Panc1 (cell line): ENCODE measurements around the gene GATM. TPM values are rescaled to one million over a fixed set of nuclear protein-coding genes. Genes with fewer than 3 reads are reported as not detected.

ENCODE experiments used
- ATAC-seq: fragments of 200-7000 bp; cut with Tn5 transposase; 2 replicates; pipeline ENCODE4 v1.9.1; 2020; ENCODE audit warnings: mild to moderate bottlenecking, moderate library complexity
- BruUV-seq: library from RNA; stranded (reverse); fragments of 400-500 nt; replicated peaks from 2 replicates; lab custom pipeline; 2021; lab: Mats Ljungman, UMichigan
- CTCF ChIA-PET: fragments of 300-600 bp; sonication (Branson Sonifier 250); formaldehyde crosslinking; loops from one replicate; lab custom pipeline; 2022; ENCODE audit warnings: antibody characterized with exemption; lab: Charles Lee
- POLR2A ChIA-PET: fragments of 300-600 bp; sonication (Branson Sonifier 250); formaldehyde crosslinking; loops from one replicate; lab custom pipeline; 2022; ENCODE audit warnings: antibody characterized with exemption; lab: Charles Lee
- DNase-seq: peaks from one replicate; pipeline ENCODE4 v3.0.0-alpha.2; 2010; ENCODE audit warnings: low read depth, low spot score
- H3K27ac ChIP-seq: 2 replicates; pipeline ENCODE4 v1.5.1; 2011; ENCODE audit warnings: mild to moderate bottlenecking, low read length, inconsistent platforms
- H3K27me3 ChIP-seq: fragments of 200-500 bp; sonication (Bioruptor generic); 2 replicates; pipeline ENCODE4 v1.6.0; 2014; ENCODE audit warnings: low read length, inconsistent platforms; ENCODE audit not compliant: control insufficient read depth, insufficient read depth
- H3K36me3 ChIP-seq: fragments of 200-500 bp; sonication (Bioruptor generic); 2 replicates; pipeline ENCODE4 v1.5.1; 2014; ENCODE audit warnings: inconsistent platforms, mild to moderate bottlenecking, low read length, moderate library complexity; ENCODE audit not compliant: control insufficient read depth, insufficient read depth
- H3K4me1 ChIP-seq: 2 replicates; pipeline ENCODE4 v1.5.1; 2011; ENCODE audit warnings: inconsistent platforms, mild to moderate bottlenecking, low read length, moderate library complexity; ENCODE audit not compliant: control insufficient read depth, insufficient read depth
- H3K4me3 ChIP-seq, 2 experiments: 2 replicates each; pipeline ENCODE4 v1.5.1; 2011 to 2012; ENCODE audit warnings: low read depth in 2 of 2, low read length in 2 of 2, mild to moderate bottlenecking in 2 of 2, inconsistent platforms in 1 of 2, moderate library complexity in 1 of 2
- H3K9me3 ChIP-seq: fragments of 200-500 bp; sonication (Bioruptor generic); 2 replicates; pipeline ENCODE4 v1.5.1; 2014; ENCODE audit warnings: low read depth, mild to moderate bottlenecking, inconsistent platforms, low read length, moderate library complexity; ENCODE audit not compliant: control insufficient read depth, insufficient read depth
- POLR2AphosphoS5 ChIP-seq: IDR thresholded peaks from 2 replicates; pipeline ENCODE4 v1.6.1; 2012; ENCODE audit warnings: mild to moderate bottlenecking, low read depth, low read length, moderate library complexity
- SIN3A ChIP-seq: IDR thresholded peaks from 2 replicates; pipeline ENCODE4 v1.6.1; 2012; ENCODE audit warnings: low read depth, mild to moderate bottlenecking, low read length, moderate library complexity, borderline replicate concordance; ENCODE audit not compliant: insufficient read depth
- TCF7L2 ChIP-seq: IDR thresholded peaks from 2 replicates; pipeline ENCODE4 v1.6.1; 2011; ENCODE audit warnings: mild to moderate bottlenecking, low read depth, low read length, inconsistent platforms
- in situ Hi-C: cut with HindIII; loops from 2 replicates; pipeline ENCODE4 v1.10.0; 2016; ENCODE audit warnings: low sequenced_read_pairs, low pct_unique_long_range_greater_than_20kb
- intact Hi-C: fragments of 100-400 bp; cut with micrococcal nuclease; formaldehyde crosslinking; loops from one replicate; pipeline ENCODE4 v1.10.0; 2022; ENCODE audit not compliant: unreplicated experiment
- total RNA-seq: library from RNA; stranded (reverse); gene quantifications from one replicate; pipeline ENCODE4 v1.2.1, GENCODE V29; 2021; ENCODE audit not compliant: unreplicated experiment
- TF ChIP-seq, protein P1 (sequence below), 2 experiments: IDR thresholded peaks; 2 replicates each; pipeline ENCODE4 v1.6.1; 2011 to 2012; ENCODE audit warnings: low read depth in 2 of 2, control low read depth in 1 of 2, low read length in 1 of 2, mild to moderate bottlenecking in 1 of 2, moderate library complexity in 1 of 2; ENCODE audit not compliant: insufficient read depth in 1 of 2
- TF ChIP-seq, protein P2 (sequence below): fragments of 450-650 bp; IDR thresholded peaks from 2 replicates; pipeline ENCODE4 v1.5.1; 2017; ENCODE audit warnings: mild to moderate bottlenecking

Gene GATM
- total RNA-seq, 1 experiment from 2014 or later, result 7.6 TPM

DNA sequence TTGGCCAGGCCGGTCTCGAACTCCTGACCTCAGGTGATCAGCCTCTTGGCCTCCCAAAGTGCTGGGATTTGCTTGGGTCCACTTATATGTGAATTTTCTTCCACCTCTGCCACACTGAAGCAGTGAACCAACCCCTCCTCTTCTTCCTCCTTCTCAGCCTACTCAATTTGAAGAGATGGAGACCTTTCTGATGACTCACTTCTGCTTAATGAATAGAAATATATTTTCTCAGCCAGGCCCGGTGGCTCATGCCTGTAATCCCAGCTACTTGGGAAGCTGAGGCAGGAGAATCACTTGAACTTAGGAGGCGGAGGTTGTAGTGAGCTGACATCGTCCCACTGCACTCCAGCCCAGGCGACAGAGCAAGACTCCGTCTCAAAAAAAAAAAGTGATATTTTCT is 46.8 kb upstream of the GATM start:
- no peak for ATAC-seq
- Histone ChIP-seq H3K4me3 (no peak overlapping the region), H3K4me1 (peaks cover 5% of the 10 kb centered on the region), H3K9me3 (no peaks in the 10 kb centered on the region), H3K27me3 (no peaks in the 10 kb centered on the region), H3K36me3 (peaks cover 13% of the 10 kb centered on the region), H3K27ac (no peak overlapping the region)
- CTCF ChIA-PET, result no interaction called here
- no peak for TF ChIP-seq TCF7L2
- no peak for TF ChIP-seq SIN3A
- TF ChIP-seq, protein P1, sequence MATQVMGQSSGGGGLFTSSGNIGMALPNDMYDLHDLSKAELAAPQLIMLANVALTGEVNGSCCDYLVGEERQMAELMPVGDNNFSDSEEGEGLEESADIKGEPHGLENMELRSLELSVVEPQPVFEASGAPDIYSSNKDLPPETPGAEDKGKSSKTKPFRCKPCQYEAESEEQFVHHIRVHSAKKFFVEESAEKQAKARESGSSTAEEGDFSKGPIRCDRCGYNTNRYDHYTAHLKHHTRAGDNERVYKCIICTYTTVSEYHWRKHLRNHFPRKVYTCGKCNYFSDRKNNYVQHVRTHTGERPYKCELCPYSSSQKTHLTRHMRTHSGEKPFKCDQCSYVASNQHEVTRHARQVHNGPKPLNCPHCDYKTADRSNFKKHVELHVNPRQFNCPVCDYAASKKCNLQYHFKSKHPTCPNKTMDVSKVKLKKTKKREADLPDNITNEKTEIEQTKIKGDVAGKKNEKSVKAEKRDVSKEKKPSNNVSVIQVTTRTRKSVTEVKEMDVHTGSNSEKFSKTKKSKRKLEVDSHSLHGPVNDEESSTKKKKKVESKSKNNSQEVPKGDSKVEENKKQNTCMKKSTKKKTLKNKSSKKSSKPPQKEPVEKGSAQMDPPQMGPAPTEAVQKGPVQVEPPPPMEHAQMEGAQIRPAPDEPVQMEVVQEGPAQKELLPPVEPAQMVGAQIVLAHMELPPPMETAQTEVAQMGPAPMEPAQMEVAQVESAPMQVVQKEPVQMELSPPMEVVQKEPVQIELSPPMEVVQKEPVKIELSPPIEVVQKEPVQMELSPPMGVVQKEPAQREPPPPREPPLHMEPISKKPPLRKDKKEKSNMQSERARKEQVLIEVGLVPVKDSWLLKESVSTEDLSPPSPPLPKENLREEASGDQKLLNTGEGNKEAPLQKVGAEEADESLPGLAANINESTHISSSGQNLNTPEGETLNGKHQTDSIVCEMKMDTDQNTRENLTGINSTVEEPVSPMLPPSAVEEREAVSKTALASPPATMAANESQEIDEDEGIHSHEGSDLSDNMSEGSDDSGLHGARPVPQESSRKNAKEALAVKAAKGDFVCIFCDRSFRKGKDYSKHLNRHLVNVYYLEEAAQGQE (IDR thresholded peaks at IDR 0.05; ENCODE audit: insufficient read depth in 1 of 2, low read depth in 2 of 2, low read length in 1 of 2), result no peak
- no TSS peak for BruUV-seq
- DNase-seq, result no peak
- in situ Hi-C loops, result no loop called here
- POLR2A ChIA-PET, result interaction anchor here (0.7 kb wide), 1 partner anchor 56 kb away, joined by 4 read pairs; no protein-coding TSS in a partner anchor
- intact Hi-C loops, result no loop called here

DNA sequence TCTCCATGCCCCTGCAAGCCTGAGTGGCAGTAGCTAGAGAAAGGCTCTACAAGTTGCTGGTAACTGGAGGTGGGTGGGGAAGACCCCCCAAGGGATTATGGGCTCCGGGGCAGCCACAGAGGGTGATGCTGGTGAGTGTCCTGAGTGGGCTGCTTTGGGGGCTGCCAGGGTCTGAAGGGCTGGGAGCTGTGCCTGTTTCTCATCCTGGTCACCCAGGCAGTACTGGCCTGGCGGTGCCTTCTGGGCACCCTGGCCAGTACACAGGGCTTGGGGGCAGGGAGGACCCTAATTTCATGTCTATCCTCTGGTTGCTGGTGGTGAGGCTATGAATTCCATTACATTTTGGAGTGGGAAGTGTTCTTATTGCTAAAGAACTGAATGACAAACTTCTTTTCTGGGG is 46.1 kb upstream of the GATM start:
- Histone ChIP-seq H3K4me3 (no peak overlapping the region), H3K9me3 (no peaks in the 10 kb centered on the region), H3K27me3 (no peaks in the 10 kb centered on the region), H3K27ac (no peak overlapping the region), H3K36me3 (peaks cover 13% of the 10 kb centered on the region), H3K4me1 (peaks cover 5% of the 10 kb centered on the region)
- BruUV-seq, result no TSS peak
- in situ Hi-C loops, result no loop called here
- ChIA-PET CTCF (interaction anchor here (0.6 to 0.7 kb wide), 2 partner anchors 47 to 147 kb away, joined by 4 to 5 read pairs; no protein-coding TSS in a partner anchor), POLR2A (no interaction called here)
- intact Hi-C loops, result loop anchor here (5.0 kb wide), 1 partner anchor 33 kb away; no protein-coding TSS in a partner anchor
- ATAC-seq (no peak), DNase-seq (no peak)
- TF ChIP-seq POLR2AphosphoS5 (no peak), SIN3A (no peak), TCF7L2 (no peak)
- TF ChIP-seq, protein P1 (IDR thresholded peaks at IDR 0.05; ENCODE audit: insufficient read depth in 1 of 2, low read depth in 2 of 2, low read length in 1 of 2), result no peak
- TF ChIP-seq, protein P2, sequence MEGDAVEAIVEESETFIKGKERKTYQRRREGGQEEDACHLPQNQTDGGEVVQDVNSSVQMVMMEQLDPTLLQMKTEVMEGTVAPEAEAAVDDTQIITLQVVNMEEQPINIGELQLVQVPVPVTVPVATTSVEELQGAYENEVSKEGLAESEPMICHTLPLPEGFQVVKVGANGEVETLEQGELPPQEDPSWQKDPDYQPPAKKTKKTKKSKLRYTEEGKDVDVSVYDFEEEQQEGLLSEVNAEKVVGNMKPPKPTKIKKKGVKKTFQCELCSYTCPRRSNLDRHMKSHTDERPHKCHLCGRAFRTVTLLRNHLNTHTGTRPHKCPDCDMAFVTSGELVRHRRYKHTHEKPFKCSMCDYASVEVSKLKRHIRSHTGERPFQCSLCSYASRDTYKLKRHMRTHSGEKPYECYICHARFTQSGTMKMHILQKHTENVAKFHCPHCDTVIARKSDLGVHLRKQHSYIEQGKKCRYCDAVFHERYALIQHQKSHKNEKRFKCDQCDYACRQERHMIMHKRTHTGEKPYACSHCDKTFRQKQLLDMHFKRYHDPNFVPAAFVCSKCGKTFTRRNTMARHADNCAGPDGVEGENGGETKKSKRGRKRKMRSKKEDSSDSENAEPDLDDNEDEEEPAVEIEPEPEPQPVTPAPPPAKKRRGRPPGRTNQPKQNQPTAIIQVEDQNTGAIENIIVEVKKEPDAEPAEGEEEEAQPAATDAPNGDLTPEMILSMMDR, result no peak
